ENCODE measurements around the gene RBM4B. TPM values are rescaled to one million over a fixed set of nuclear protein-coding genes. Genes with fewer than 3 reads are reported as not detected.

RBM4B gene
- total RNA-seq, 1 donor from 2014 or later, result 20.3 TPM

GRCh38 chr11:66700337-66700736, 22.6 kb upstream of the RBM4B start:
- no peaks in the 10 kb centered on the region for H3K36me3 ChIP-seq (ENCODE audit: insufficient read depth, low read length)
- H3K9me3 Mint-ChIP-seq (ENCODE audit: unreplicated experiment), result no peaks in the 10 kb centered on the region
- no peak overlapping the region for H3K4me3 ChIP-seq (ENCODE audit: insufficient read depth, low read depth, low read length)
- no peak overlapping the region for H3K27ac Mint-ChIP-seq (ENCODE audit: unreplicated experiment)
- no peak overlapping the region for H3K27ac ChIP-seq (ENCODE audit: low read depth, low read length)
- no peaks in the 10 kb centered on the region for H3K27me3 Mint-ChIP-seq (ENCODE audit: low read depth, unreplicated experiment)
- no peaks in the 10 kb centered on the region for H3K4me1 ChIP-seq (ENCODE audit: insufficient read depth, low read length)
- FAIRE-seq, result no peak
- H3K27me3 ChIP-seq (ENCODE audit: insufficient read depth, low read length), result no peaks in the 10 kb centered on the region
- H3K4me1 Mint-ChIP-seq (ENCODE audit: low read depth, unreplicated experiment), result no peaks in the 10 kb centered on the region
- TF ChIP-seq EZH2 (IDR thresholded peaks at IDR 0.05; ENCODE audit: insufficient read depth, low read length) (no peak), CTCF (IDR thresholded peaks at IDR 0.05; ENCODE audit: insufficient read depth, low read depth, low read length) (no peak)
- H3K9me3 ChIP-seq (ENCODE audit: insufficient read depth, low read depth, low read length), result no peaks in the 10 kb centered on the region
- H3K9ac ChIP-seq (ENCODE audit: low read length), result no peak overlapping the region
- H3K36me3 Mint-ChIP-seq (ENCODE audit: low read depth, unreplicated experiment), result peaks cover 35% of the 10 kb centered on the region
- no peak overlapping the region for H3K4me2 ChIP-seq (ENCODE audit: low read length)
- no peaks in the 10 kb centered on the region for H3K79me2 ChIP-seq (ENCODE audit: insufficient read depth, low read length)
- H2AFZ ChIP-seq (ENCODE audit: low read depth, low read length), result no peak overlapping the region
- no peaks in the 10 kb centered on the region for H4K20me1 ChIP-seq (ENCODE audit: insufficient read depth, low read length)
- no peak overlapping the region for H3K4me3 Mint-ChIP-seq (ENCODE audit: unreplicated experiment)
- DNase-seq (ENCODE audit: low read depth), result no peak

GRCh38 chr11:66698491-66698890, 20.8 kb upstream of the RBM4B start:
- H3K36me3 Mint-ChIP-seq (ENCODE audit: low read depth, unreplicated experiment), result peaks cover 35% of the 10 kb centered on the region
- DNase-seq (ENCODE audit: low read depth), result no peak
- FAIRE-seq, result no peak

More at GRCh38 chr11:66698491-66698890, 20.8 kb upstream of the RBM4B start:
- Histone ChIP-seq H3K36me3 (ENCODE audit: insufficient read depth, low read length) (no peaks in the 10 kb centered on the region), H4K20me1 (ENCODE audit: insufficient read depth, low read length) (no peaks in the 10 kb centered on the region), H2AFZ (ENCODE audit: low read depth, low read length) (no peak overlapping the region), H3K9me3 (ENCODE audit: insufficient read depth, low read depth, low read length) (no peaks in the 10 kb centered on the region), H3K79me2 (ENCODE audit: insufficient read depth, low read length) (no peaks in the 10 kb centered on the region), H3K27ac (ENCODE audit: low read depth, low read length) (no peak overlapping the region), H3K9ac (ENCODE audit: low read length) (no peak overlapping the region), H3K4me3 (ENCODE audit: insufficient read depth, low read depth, low read length) (no peak overlapping the region), H3K4me1 (ENCODE audit: insufficient read depth, low read length) (no peaks in the 10 kb centered on the region), H3K27me3 (ENCODE audit: insufficient read depth, low read length) (no peaks in the 10 kb centered on the region), H3K4me2 (ENCODE audit: low read length) (no peak overlapping the region)
- Mint-ChIP-seq H3K27ac (ENCODE audit: unreplicated experiment) (no peak overlapping the region), H3K9me3 (ENCODE audit: unreplicated experiment) (no peaks in the 10 kb centered on the region), H3K4me1 (ENCODE audit: low read depth, unreplicated experiment) (no peaks in the 10 kb centered on the region), H3K4me3 (ENCODE audit: unreplicated experiment) (no peak overlapping the region), H3K27me3 (ENCODE audit: low read depth, unreplicated experiment) (no peaks in the 10 kb centered on the region)
- TF ChIP-seq CTCF (IDR thresholded peaks at IDR 0.05; ENCODE audit: insufficient read depth, low read depth, low read length) (no peak), EZH2 (IDR thresholded peaks at IDR 0.05; ENCODE audit: insufficient read depth, low read length) (no peak)

Data from astrocyte (in vitro differentiated cells and primary cell).